Nephron progenitor cell (in vitro differentiated cells): ENCODE measurements around the gene SNX21.
"Not testable (repeated sequence)": the region's sequence is repeated elsewhere in the genome, so short reads cannot be mapped to it uniquely, and the experiment has no call there.

Source experiments
- DNase-seq: peaks from one replicate; pipeline ENCODE4 v3.0.0; 2021
- H3K27ac Mint-ChIP-seq: 2 replicates; pipeline ENCODE4 v1.8.0; 2021; ENCODE audit warnings: mild to moderate bottlenecking, moderate library complexity, mixed read lengths
- H3K27me3 Mint-ChIP-seq: 2 replicates; pipeline ENCODE4 v1.8.0; 2021; ENCODE audit warnings: mild to moderate bottlenecking, low read depth, mixed read lengths; ENCODE audit not compliant: poor library complexity
- H3K36me3 Mint-ChIP-seq: 2 replicates; pipeline ENCODE4 v1.8.0; 2021; ENCODE audit warnings: low read depth, mixed read lengths
- H3K4me1 Mint-ChIP-seq: 2 replicates; pipeline ENCODE4 v1.8.0; 2021; ENCODE audit warnings: mixed read lengths
- H3K4me3 Mint-ChIP-seq: 2 replicates; pipeline ENCODE4 v1.8.0; 2021; ENCODE audit warnings: mild to moderate bottlenecking, moderate library complexity, mixed read lengths
- H3K9me3 Mint-ChIP-seq: 2 replicates; pipeline ENCODE4 v1.8.0; 2021; ENCODE audit warnings: mild to moderate bottlenecking, moderate library complexity, mixed read lengths
- CTCF ChIP-seq: fragments of 200-600 bp; sonication (generic); IDR thresholded peaks from 2 replicates; pipeline ENCODE4 v1.5.0; 2021; ENCODE audit warnings: antibody characterized with exemption

The SNX21 gene

GRCh38 chr20:45867136-45867818, 33.7 kb downstream of the SNX21 start:
- no peaks in the 10 kb centered on the region for H3K9me3 Mint-ChIP-seq
- H3K27me3 Mint-ChIP-seq: peaks cover 9% of the 10 kb centered on the region
- no peak for DNase-seq
- no peak for TF ChIP-seq CTCF
- no peak overlapping the region for H3K27ac Mint-ChIP-seq
- H3K4me1 Mint-ChIP-seq: peaks cover 2% of the 10 kb centered on the region
- H3K4me3 Mint-ChIP-seq: no peak overlapping the region
- peaks cover 2% of the 10 kb centered on the region for H3K36me3 Mint-ChIP-seq

- no peaks in the 10 kb centered on the region for H3K9me3 Mint-ChIP-seq
- H3K4me3 Mint-ChIP-seq: no peak overlapping the region
- no peak for TF ChIP-seq CTCF
- DNase-seq: no peak
- H3K27ac Mint-ChIP-seq: no peak overlapping the region
- H3K36me3 Mint-ChIP-seq: peaks cover 5% of the 10 kb centered on the region
- H3K4me1 Mint-ChIP-seq: peaks cover 5% of the 10 kb centered on the region
- H3K27me3 Mint-ChIP-seq: peaks cover 9% of the 10 kb centered on the region
Observed at GRCh38 chr20:45867819-45868176, 34.2 kb downstream of the SNX21 start.

GRCh38 chr20:45872626-45873025, 39.0 kb downstream of the SNX21 start:
- peaks cover 5% of the 10 kb centered on the region for H3K27me3 Mint-ChIP-seq
- DNase-seq: no peak
- H3K4me3 Mint-ChIP-seq: no peak overlapping the region
- H3K4me1 Mint-ChIP-seq: peaks cover 5% of the 10 kb centered on the region
- TF ChIP-seq CTCF: no peak
- no peaks in the 10 kb centered on the region for H3K9me3 Mint-ChIP-seq
- H3K27ac Mint-ChIP-seq: no peak overlapping the region
- peaks cover 5% of the 10 kb centered on the region for H3K36me3 Mint-ChIP-seq

- no peak for DNase-seq
- Mint-ChIP-seq H3K27ac (no peak overlapping the region), H3K27me3 (peaks cover 5% of the 10 kb centered on the region), H3K4me3 (no peak overlapping the region), H3K36me3 (peaks cover 5% of the 10 kb centered on the region), H3K9me3 (no peaks in the 10 kb centered on the region), H3K4me1 (peaks cover 5% of the 10 kb centered on the region)
- no peak for TF ChIP-seq CTCF
Observed at GRCh38 chr20:45873409-45874103, 40.0 kb downstream of the SNX21 start.

DNA sequence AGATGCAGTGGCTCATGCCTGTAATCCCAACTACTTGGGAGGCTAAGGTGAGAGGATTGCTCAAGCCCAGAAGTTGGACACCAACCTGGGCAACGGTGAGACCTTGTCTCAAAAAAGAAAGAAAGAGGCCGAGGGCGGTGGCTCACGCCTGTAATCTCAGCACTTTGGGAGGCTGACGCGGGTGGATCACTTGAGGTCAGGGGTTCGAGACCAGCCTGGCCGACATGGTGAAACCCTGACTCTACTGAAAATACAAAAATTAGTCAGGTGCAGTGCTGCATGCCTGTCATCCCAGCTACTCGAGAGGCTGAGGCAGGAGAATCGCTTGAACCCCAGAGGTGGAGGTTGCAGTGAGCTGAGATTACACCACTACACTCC, 40.5 kb downstream of the SNX21 start:
- H3K9me3 Mint-ChIP-seq, H3K36me3 Mint-ChIP-seq, H3K4me3 Mint-ChIP-seq, H3K4me1 Mint-ChIP-seq, H3K27me3 Mint-ChIP-seq, H3K27ac Mint-ChIP-seq, DNase-seq: not testable (repeated sequence)

- H3K4me3 Mint-ChIP-seq: no peak overlapping the region
- no peak for DNase-seq
- peaks cover 5% of the 10 kb centered on the region for H3K36me3 Mint-ChIP-seq
- peak overlapping the region; percentile 46 for H3K27ac Mint-ChIP-seq
- no peak for TF ChIP-seq CTCF
- H3K27me3 Mint-ChIP-seq: peaks cover 5% of the 10 kb centered on the region
- no peaks in the 10 kb centered on the region for H3K9me3 Mint-ChIP-seq
- H3K4me1 Mint-ChIP-seq: peaks cover 5% of the 10 kb centered on the region
Observed at GRCh38 chr20:45874576-45874975, 41.0 kb downstream of the SNX21 start.
